ENCODE results near the gene HNRNPC.

The HNRNPC gene

DNA sequence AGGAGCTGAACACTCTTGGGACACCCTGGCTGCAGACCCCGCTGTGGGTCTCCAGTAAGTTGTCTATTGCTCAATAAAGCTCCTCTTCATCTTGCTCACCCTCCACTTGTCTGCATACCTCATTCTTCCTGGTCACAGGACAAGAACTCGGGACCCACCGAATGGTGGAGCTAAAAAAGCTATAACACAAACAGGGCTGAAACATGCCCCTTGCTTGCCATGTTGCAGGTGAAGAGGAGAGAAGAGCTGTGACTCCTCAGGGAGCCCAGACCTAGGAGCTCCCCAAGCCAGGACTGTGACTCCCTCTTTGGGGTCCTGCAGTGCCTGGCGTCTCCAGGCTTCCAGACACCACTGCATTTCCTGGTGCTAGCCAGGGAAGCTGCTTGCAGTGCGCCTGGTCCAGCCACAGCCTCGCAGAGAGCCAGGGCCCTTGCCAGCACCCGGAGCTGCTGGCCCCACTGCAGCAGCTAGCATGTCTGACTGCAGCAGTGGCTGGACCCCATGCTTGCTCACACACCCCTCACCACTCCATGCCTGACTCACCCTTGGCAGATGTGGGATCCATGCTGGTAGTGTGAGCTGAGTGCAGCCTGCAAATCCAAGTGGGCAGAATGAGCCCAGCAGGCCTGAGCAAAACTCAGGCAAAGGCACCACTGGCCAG lies 76.2 kb downstream of the HNRNPC start:
- no peaks in the 10 kb centered on the region for H3K36me3 ChIP-seq (ENCODE audit: low read depth)
- H3K27ac ChIP-seq (ENCODE audit: poor library complexity, severe bottlenecking) = no peak overlapping the region
- DNase-seq (ENCODE audit: low spot score) (no peak), ATAC-seq (ENCODE audit: low read depth) (peak; percentile 18; the same call in 1 of the 3 replicates)
- TF ChIP-seq, protein P1, sequence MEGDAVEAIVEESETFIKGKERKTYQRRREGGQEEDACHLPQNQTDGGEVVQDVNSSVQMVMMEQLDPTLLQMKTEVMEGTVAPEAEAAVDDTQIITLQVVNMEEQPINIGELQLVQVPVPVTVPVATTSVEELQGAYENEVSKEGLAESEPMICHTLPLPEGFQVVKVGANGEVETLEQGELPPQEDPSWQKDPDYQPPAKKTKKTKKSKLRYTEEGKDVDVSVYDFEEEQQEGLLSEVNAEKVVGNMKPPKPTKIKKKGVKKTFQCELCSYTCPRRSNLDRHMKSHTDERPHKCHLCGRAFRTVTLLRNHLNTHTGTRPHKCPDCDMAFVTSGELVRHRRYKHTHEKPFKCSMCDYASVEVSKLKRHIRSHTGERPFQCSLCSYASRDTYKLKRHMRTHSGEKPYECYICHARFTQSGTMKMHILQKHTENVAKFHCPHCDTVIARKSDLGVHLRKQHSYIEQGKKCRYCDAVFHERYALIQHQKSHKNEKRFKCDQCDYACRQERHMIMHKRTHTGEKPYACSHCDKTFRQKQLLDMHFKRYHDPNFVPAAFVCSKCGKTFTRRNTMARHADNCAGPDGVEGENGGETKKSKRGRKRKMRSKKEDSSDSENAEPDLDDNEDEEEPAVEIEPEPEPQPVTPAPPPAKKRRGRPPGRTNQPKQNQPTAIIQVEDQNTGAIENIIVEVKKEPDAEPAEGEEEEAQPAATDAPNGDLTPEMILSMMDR (IDR thresholded peaks at IDR 0.05; ENCODE audit: poor library complexity, severe bottlenecking) = no peak
- no peaks in the 10 kb centered on the region for H3K4me1 ChIP-seq (ENCODE audit: insufficient read depth, poor library complexity, severe bottlenecking)
- no peaks in the 10 kb centered on the region for H3K9me3 ChIP-seq (ENCODE audit: severe bottlenecking)
- no peaks in the 10 kb centered on the region for H3K27me3 ChIP-seq (ENCODE audit: insufficient read depth, poor library complexity, severe bottlenecking)
- H3K4me3 ChIP-seq (ENCODE audit: severe bottlenecking) = no peak overlapping the region

DNA sequence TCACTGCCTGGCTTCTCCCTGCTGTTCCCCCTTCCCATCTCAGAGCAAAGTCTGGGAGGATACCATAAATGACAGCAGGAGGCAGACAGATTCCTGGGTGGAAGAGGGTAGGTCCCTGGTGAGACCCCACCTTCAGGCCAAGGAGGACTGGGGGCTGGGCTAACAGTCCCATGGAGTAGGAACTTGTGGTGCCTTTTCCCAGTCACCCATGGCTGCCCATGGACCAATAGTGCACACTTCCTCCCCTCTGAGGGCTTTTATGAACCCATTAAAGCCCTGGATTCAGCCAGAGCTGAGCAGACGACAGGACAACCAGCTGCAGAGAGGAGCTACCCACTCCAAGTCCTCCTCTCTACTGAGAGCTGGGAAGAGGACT lies 76.8 kb downstream of the HNRNPC start:
- ATAC-seq (ENCODE audit: low read depth) (no peak), DNase-seq (ENCODE audit: low spot score) (no peak)
- Histone ChIP-seq H3K9me3 (ENCODE audit: severe bottlenecking) (no peaks in the 10 kb centered on the region), H3K36me3 (ENCODE audit: low read depth) (no peaks in the 10 kb centered on the region), H3K27ac (ENCODE audit: poor library complexity, severe bottlenecking) (no peak overlapping the region), H3K4me1 (ENCODE audit: insufficient read depth, poor library complexity, severe bottlenecking) (no peaks in the 10 kb centered on the region), H3K4me3 (ENCODE audit: severe bottlenecking) (no peak overlapping the region), H3K27me3 (ENCODE audit: insufficient read depth, poor library complexity, severe bottlenecking) (no peaks in the 10 kb centered on the region)
- TF ChIP-seq, protein P1 (IDR thresholded peaks at IDR 0.05; ENCODE audit: poor library complexity, severe bottlenecking) = no peak

DNA sequence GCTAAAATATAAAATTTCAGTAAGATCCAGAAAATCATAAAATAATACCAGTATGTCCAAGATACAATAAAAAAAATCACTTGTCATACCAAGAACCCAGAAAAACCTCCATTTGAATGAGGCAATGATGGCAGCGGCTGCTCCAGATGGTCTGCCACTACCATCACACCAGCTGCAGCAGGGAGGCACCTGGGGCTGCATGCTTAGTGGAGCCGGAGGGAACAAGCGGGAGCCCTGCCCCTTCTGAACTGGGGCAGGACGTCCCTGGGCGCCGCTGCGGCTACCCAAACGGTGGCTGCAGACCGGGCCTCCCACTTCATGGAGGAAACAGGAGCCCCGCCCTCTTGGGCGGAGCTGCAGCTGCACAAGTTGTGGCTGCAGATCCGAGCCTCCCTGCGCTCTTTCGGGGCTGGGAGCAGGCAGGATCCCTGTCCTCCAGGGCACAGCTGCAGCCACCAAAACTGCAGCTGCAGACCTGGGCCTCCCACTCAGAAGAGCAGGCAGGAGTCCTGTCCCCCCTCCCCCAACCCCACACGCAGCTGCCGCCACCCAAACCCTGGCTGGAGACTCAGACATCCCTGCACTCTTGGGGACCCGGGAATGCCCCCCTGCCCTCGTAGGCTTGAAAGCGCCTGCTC lies 77.3 kb downstream of the HNRNPC start:
- DNase-seq (ENCODE audit: low spot score) (no peak), ATAC-seq (ENCODE audit: low read depth) (peak; percentile 81)
- no peaks in the 10 kb centered on the region for H3K27me3 ChIP-seq (ENCODE audit: insufficient read depth, poor library complexity, severe bottlenecking)
- H3K36me3 ChIP-seq (ENCODE audit: low read depth) = no peaks in the 10 kb centered on the region
- H3K4me1 ChIP-seq (ENCODE audit: insufficient read depth, poor library complexity, severe bottlenecking) = no peaks in the 10 kb centered on the region
- H3K4me3 ChIP-seq (ENCODE audit: severe bottlenecking) = peak overlapping the region; percentile 6
- no peak overlapping the region for H3K27ac ChIP-seq (ENCODE audit: poor library complexity, severe bottlenecking)
- TF ChIP-seq, protein P1 (IDR thresholded peaks at IDR 0.05; ENCODE audit: poor library complexity, severe bottlenecking) = no peak
- H3K9me3 ChIP-seq (ENCODE audit: severe bottlenecking) = no peaks in the 10 kb centered on the region

DNA sequence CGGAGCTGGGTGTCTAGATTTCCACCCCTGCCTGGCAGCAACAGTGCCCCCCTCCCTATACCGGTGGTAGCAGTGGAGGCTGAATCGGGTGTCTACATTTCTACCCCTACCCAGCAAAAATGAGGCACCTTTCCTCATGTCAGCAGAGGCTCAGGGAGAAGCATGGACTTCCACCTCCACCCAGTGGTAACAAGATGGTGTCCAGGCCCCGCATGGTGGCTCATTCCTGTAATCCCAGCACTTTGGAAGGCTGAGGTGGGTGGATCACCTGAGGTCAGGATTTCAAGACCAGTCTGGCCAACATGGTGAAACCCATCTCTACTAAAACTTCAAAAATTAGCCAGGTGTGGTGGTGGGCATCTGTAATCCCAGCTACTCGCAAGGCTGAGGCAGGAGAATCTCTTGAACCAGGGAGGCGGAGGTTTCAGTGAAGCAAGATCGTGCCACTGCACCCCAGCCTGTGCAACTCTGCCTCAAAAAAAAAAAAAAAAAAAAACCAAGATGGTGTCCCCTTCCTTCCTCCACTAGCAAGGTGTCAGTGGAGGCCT lies 77.9 kb downstream of the HNRNPC start:
- Histone ChIP-seq H3K9me3 (ENCODE audit: severe bottlenecking) (no peaks in the 10 kb centered on the region), H3K36me3 (ENCODE audit: low read depth) (no peaks in the 10 kb centered on the region), H3K4me1 (ENCODE audit: insufficient read depth, poor library complexity, severe bottlenecking) (no peaks in the 10 kb centered on the region), H3K4me3 (ENCODE audit: severe bottlenecking) (no peak overlapping the region), H3K27ac (ENCODE audit: poor library complexity, severe bottlenecking) (no peak overlapping the region), H3K27me3 (ENCODE audit: insufficient read depth, poor library complexity, severe bottlenecking) (no peaks in the 10 kb centered on the region)
- TF ChIP-seq, protein P1 (IDR thresholded peaks at IDR 0.05; ENCODE audit: poor library complexity, severe bottlenecking) = no peak
- DNase-seq (ENCODE audit: low spot score) (no peak), ATAC-seq (ENCODE audit: low read depth) (no peak)

DNA sequence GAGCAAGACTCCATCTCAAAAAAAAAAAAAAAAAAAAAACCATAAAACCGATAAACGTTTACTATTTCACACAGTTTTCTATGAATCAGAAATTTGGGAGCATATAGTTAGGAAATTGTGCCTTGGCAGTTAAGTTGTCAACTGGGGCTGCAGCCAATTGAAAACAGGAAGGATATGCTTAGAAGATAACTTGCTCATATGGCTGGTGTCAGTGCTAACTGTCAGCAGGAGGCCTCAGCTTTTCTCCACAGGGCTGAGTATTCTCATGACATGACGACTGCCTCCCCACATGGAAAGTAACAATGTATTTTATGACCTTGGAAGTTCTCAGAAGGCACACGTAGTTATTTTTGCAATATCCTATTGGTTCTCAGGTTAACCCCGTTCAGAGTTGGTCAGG lies 83.8 kb downstream of the HNRNPC start:
- no peaks in the 10 kb centered on the region for H3K36me3 ChIP-seq (ENCODE audit: low read depth)

More for the DNA sequence above, 83.8 kb downstream of the HNRNPC start:
- no peak for DNase-seq (ENCODE audit: low spot score)
- no peaks in the 10 kb centered on the region for H3K4me1 ChIP-seq (ENCODE audit: insufficient read depth, poor library complexity, severe bottlenecking)
- TF ChIP-seq, protein P1 (IDR thresholded peaks at IDR 0.05; ENCODE audit: poor library complexity, severe bottlenecking) = no peak
- no peaks in the 10 kb centered on the region for H3K27me3 ChIP-seq (ENCODE audit: insufficient read depth, poor library complexity, severe bottlenecking)
- no peaks in the 10 kb centered on the region for H3K9me3 ChIP-seq (ENCODE audit: severe bottlenecking)
- H3K27ac ChIP-seq (ENCODE audit: poor library complexity, severe bottlenecking) = no peak overlapping the region
- no peak overlapping the region for H3K4me3 ChIP-seq (ENCODE audit: severe bottlenecking)
- no peak for ATAC-seq (ENCODE audit: low read depth)

Data from RWPE2 (cell line).